Keratinocyte (primary cell): ENCODE results near the gene NPAS3.

Experiments
- EZH2 ChIP-seq: IDR thresholded peaks from one replicate; pipeline ENCODE4 v1.6.1; 2012; ENCODE audit warnings: inconsistent platforms, mild to moderate bottlenecking, low read length, moderate library complexity
- TF ChIP-seq, protein P1 (sequence below), 3 experiments: IDR thresholded peaks in 1 of 3; conservative IDR thresholded peaks in 1 of 3; optimal IDR thresholded peaks in 1 of 3; 2 replicates in 2 of 3; 3 replicates in 1 of 3; pipeline versions ENCODE3 to v1.5.1; 2011; ENCODE audit warnings: low read length in 3 of 3, mild to moderate bottlenecking in 3 of 3, moderate library complexity in 2 of 3, control low read depth in 1 of 3, inconsistent platforms in 1 of 3; ENCODE audit not compliant: insufficient read depth in 2 of 3; ENCODE audit errors: extremely low read depth in 1 of 3

- TF ChIP-seq, protein P1, sequence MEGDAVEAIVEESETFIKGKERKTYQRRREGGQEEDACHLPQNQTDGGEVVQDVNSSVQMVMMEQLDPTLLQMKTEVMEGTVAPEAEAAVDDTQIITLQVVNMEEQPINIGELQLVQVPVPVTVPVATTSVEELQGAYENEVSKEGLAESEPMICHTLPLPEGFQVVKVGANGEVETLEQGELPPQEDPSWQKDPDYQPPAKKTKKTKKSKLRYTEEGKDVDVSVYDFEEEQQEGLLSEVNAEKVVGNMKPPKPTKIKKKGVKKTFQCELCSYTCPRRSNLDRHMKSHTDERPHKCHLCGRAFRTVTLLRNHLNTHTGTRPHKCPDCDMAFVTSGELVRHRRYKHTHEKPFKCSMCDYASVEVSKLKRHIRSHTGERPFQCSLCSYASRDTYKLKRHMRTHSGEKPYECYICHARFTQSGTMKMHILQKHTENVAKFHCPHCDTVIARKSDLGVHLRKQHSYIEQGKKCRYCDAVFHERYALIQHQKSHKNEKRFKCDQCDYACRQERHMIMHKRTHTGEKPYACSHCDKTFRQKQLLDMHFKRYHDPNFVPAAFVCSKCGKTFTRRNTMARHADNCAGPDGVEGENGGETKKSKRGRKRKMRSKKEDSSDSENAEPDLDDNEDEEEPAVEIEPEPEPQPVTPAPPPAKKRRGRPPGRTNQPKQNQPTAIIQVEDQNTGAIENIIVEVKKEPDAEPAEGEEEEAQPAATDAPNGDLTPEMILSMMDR (optimal IDR thresholded peaks at IDR 0.05 in 1 of 3, IDR thresholded peaks at IDR 0.05 in 1 of 3, conservative IDR thresholded peaks at IDR 0.05 in 1 of 3; ENCODE audit: extremely low read depth in 1 of 3, insufficient read depth in 2 of 3, low read length in 3 of 3): no peak
- TF ChIP-seq EZH2: no peak
Measured at GRCh38 chr14:33805593-33805992, 866.9 kb downstream of the NPAS3 start.
